ENCODE data around the gene CAPN15.
"Not testable (repeated sequence)": the region's sequence is repeated elsewhere in the genome, so short reads cannot be mapped to it uniquely, and the experiment has no call there.

CAPN15 gene

DNA sequence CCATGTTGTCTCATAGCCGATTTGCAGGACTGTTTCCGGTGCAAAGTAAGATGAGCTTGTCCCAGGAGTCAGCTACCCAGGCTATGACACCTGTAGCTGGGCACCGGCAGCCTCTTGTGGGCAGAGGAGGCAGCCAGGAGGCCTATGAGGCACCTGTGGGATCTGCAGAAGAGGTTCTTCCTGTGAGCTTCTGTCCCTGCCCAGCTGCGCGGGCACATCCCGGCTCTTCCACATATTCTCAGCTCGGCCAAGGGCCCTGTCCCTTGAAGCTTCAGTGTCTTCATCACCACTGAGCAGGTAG lies 21.3 kb upstream of the CAPN15 start:
- no peak for DNase-seq (ENCODE audit: low read depth in 2 of 3, low spot score in 2 of 3)

DNA sequence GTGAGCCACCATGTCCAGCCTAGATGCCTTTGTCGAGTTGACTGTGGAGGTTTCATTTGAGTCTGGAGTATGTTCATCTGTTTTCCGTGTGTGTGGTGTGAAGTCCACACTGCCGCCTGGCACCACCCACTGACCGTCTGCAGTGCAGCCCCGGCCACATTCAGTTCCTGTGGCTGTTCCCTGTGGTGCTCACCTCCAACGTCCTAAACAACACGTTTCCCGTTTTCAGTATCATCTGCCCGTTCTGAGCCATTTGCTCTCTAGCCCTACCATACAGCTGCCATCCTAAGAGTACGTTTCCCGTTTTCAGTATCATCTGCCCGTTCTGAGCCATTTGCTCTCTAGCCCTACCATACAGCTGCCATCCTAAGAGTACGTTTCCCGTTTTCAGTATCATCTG lies 20.0 kb upstream of the CAPN15 start:
- DNase-seq (ENCODE audit: low read depth in 2 of 3, low spot score in 2 of 3), result not testable (repeated sequence)

GRCh38 chr16:507996-508395 lies 19.5 kb upstream of the CAPN15 start:
- DNase-seq (ENCODE audit: low read depth in 2 of 3, low spot score in 2 of 3), result no peak

DNA sequence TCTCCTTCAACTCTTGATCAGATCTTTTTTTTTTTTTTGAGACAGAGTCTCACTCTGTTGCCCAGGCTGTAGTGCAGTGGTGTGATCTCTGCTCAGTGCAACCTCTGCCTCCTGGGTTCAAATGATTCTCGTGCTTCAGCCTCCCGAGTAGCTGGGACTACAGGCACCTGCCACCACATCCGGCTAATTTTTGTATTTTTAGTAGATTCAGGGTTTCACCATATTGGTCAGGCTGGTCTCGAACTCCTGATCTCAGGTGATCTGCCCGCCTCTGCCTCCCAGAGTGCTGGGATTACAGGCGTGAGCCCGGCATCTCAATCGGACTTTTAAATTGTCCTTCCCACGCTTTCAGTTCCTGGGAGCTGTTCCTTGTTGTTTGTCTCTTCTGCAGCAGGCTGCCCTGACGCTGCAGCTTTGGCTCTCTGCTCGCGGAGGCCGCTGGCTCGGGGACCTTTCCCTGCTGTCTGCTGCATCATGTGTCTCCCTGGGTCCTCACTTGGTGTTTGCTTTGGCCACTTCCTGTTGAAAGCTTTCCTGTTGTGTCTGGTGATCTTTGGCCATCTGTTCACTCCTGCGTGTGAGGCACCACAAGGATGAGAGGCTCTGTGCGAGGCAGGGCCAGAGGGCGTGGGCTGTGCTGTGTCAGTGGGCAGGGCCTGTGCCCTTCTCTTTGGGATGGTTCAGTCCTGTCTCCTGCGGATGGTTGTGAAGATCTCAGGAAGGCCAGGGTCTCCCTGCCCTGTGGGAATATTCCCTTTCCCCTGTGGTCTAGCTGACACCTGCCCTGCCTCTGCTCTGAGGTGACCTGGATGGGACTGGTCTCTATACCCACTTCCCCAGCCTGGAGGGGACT lies 18.4 kb upstream of the CAPN15 start:
- DNase-seq (ENCODE audit: low read depth in 2 of 3, low spot score in 2 of 3), result no peak

GRCh38 chr16:510066-510825 lies 17.3 kb upstream of the CAPN15 start:
- DNase-seq (ENCODE audit: low read depth in 2 of 3, low spot score in 2 of 3), result no peak

DNA sequence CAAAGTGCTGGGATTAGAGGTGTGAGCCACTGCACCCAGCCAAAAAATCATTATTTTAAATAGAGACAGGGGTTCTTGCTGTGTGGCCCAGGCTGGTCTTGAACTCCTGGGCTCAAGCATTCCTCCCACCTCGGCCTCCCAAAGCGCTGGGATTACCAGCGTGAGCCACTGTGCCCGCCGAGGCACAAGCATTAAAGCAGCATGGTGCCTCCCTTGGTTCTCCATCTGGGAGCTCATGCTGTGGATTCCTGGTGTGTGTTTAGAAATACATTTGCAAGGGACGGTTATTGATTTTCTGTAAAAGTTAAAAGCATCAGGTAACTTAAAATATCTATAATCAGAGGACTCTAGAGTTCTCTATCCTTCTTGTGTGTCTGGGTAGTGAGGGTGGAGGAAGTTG lies 14.7 kb upstream of the CAPN15 start:
- DNase-seq (ENCODE audit: low read depth in 2 of 3, low spot score in 2 of 3), result no peak

- no peak for DNase-seq (ENCODE audit: low read depth in 2 of 3, low spot score in 2 of 3)
Observed at GRCh38 chr16:513950-514349, 13.6 kb upstream of the CAPN15 start.

- DNase-seq (ENCODE audit: low read depth in 2 of 3, low spot score in 2 of 3), result no peak
Observed at GRCh38 chr16:515175-515938, 12.2 kb upstream of the CAPN15 start.

GRCh38 chr16:515939-516226 lies 11.6 kb upstream of the CAPN15 start:
- no peak for DNase-seq (ENCODE audit: low read depth in 2 of 3, low spot score in 2 of 3)

DNA sequence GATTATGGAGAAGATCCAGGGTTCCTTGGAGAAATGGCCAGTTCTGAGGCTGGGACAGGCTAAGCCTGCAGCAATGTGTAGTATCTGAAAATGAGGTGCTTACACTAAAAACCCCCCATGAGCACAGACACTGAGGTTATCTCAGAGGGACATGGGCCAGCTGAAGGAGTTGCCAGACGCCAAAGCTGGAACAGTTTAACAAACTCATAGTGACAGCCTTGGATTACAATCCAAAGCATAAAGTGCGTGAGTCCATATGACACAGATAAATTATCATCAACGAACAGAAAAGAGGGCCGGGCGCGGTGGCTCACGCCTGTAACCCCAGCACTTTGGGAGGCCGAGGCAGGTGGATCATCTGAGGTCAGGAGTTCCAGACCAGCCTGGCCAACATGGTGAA lies 11.2 kb upstream of the CAPN15 start:
- no peak for DNase-seq (ENCODE audit: low read depth in 2 of 3, low spot score in 2 of 3)

- no peak for DNase-seq (ENCODE audit: low read depth in 2 of 3, low spot score in 2 of 3)
Observed at GRCh38 chr16:518858-519257, 8.7 kb upstream of the CAPN15 start.

DNA sequence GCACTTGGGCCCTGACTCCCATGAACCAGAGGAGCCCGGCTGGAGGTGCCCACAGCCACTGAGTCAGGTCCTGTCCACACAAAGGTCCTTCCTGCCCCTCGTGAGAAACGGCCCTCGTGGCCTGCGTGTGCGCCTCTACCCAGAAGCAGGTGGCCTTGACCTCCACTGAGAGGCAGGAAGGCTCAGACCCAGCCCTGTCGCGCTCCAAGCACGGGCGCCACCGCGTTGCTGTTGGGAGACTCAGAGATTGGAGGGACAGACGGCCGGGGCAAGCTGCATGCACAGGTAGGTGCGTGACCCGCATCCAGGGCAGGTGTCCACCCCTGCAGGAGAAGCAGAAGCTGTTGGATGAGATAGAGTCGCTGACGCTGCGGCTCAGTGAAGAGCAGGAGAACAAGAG lies 8.1 kb upstream of the CAPN15 start:
- DNase-seq (ENCODE audit: low read depth in 2 of 3, low spot score in 2 of 3), result no peak

- DNase-seq (ENCODE audit: low read depth in 2 of 3, low spot score in 2 of 3), result no peak
Observed at GRCh38 chr16:519841-520687, 7.4 kb upstream of the CAPN15 start.

DNA sequence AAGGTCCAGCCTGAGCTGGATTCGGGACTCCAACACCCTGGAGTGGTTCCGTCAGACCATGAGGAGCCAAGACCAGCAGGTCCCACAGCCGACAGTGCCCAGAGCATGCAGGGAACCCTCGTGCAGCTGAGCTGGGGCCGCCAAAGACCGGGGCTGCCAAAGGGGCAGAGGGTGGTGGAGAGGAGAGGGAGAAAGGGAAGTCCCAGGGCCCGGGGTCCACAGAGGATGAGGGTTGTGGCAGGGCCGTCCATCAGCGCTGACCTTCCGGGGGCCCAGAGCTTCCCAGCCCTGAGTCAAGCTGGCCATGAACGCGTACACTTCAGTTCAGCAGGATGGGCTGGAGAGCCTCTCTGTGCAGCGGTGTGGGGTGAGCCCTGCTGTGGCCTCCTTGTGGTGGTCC lies 6.7 kb upstream of the CAPN15 start:
- DNase-seq (ENCODE audit: low read depth in 2 of 3, low spot score in 2 of 3), result no peak

DNA sequence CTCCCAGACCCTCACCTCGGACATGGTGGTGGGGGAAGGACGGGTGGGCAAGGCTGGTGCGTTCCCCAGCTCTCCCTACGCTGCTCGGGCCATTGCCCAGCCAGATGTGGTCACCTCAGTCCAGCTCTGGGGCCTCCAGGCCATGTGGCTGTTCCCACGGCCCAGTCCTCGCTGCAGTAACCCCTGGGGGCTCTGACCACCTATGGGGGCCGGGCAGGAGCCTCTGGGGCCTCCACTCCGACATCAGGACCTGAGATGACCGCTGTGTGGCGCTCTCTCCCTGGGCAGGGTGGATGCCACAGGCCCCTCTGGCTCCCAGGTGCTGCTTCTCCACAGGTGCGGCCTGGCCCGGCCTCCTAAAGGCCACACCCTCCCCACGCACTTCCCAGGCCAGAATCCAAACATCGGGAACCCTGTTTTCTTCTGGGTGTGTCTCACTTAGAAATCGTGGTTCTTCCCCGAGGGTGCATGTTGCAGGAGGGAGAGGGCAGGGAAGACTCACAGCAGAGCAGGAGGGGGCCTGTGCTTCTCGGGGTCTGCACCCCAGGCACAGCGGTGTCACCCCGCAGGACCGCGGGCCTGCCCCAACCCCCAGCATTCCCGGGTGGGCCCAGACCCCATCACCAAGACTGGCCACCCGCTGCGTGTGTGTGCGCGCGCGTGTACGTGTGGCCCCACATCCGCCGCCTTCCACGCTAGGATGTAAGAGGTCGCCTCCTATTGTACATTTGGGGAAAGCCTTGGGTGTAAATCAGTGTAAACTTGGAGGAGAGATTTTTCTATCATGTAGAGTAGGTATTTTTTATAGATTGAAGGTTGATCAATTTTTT lies 5.9 kb upstream of the CAPN15 start:
- no peak for DNase-seq (ENCODE audit: low read depth in 2 of 3, low spot score in 2 of 3)

DNA sequence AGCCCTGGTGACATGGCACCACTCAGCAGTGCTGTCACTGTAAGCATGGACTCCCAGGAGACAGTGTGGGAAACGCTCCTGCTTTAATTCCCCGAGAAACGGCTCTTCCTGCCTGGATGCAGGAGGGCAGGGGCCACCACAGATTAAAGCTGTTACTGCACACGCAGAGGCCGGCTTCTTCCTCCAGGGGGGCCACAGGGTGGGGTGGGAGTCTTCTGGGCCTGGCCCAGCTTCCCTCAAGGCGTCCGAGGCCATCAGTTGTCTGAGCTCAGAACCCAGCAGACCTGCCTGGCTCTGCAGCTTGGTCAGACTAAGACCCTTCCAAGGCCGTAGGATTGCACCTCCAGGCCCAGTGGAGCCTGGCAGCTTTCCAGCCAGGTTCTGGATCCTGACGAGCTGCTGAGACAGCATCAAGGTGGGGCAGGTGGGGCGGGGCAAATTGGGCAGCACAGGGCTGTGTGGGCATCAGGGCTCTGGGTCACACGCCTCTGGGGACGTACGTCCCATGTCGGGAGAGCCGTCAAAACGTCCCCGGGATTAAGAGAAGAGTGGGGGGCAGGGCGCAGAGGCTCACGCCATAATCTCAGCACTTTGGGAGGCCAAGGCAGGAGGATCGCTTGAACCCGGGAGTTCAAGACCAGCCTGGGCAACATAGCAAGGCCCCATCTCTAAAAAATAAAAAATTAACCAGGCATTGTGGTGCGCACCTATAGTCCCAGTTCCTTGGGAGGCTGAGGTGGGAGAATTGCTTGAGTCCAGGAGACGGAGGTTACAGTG lies 5.0 kb upstream of the CAPN15 start:
- no peak for DNase-seq (ENCODE audit: low read depth in 2 of 3, low spot score in 2 of 3)

GRCh38 chr16:523097-523741 lies 4.3 kb upstream of the CAPN15 start:
- no peak for DNase-seq (ENCODE audit: low read depth in 2 of 3, low spot score in 2 of 3)

GRCh38 chr16:524274-525040 lies 3.1 kb upstream of the CAPN15 start:
- no peak for DNase-seq (ENCODE audit: low read depth in 2 of 3, low spot score in 2 of 3)

Data from activated CD8-positive, alpha-beta memory T cell treated with anti-CD3 and anti-CD28 coated beads for 48 hours (primary cell).